ENCODE measurements around the gene OR8S1.
"Not testable (repeated sequence)": the region's sequence is repeated elsewhere in the genome, so short reads cannot be mapped to it uniquely, and the experiment has no call there.

OR8S1 gene, protein sequence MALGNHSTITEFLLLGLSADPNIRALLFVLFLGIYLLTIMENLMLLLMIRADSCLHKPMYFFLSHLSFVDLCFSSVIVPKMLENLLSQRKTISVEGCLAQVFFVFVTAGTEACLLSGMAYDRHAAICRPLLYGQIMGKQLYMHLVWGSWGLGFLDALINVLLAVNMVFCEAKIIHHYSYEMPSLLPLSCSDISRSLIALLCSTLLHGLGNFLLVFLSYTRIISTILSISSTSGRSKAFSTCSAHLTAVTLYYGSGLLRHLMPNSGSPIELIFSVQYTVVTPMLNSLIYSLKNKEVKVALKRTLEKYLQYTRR

DNA sequence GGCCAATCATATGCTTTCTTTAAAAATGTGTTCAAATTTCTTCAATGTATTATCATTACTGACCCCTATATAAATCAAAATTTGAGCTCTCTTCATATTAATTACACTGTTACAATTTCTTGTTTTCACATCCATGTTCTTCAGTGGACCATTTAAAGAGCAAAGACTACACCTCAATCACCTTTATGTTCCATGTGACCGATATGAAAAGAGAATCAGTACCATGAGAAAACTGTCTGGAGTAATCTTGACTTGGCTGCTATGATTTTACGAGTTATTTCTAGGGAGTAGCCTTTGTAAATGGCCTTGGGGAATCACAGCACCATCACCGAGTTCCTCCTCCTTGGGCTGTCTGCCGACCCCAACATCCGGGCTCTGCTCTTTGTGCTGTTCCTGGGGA lies at the start of gene OR8S1:
TSS of gene OR8S1 (plus strand) at position 301 of the 400 bp plus-strand sequence. CDS start at position 301, 0 bp downstream.
- ATAC-seq: no peak
- no peaks in the 10 kb centered on the region for H3K36me3 Mint-ChIP-seq
- H3K27me3 Mint-ChIP-seq: peaks cover 33% of the 10 kb centered on the region
- no peak within 1 kb of the TSS for H3K27ac Mint-ChIP-seq
- no peak within 1 kb of the TSS for H3K4me3 Mint-ChIP-seq
- no peaks in the 10 kb centered on the region for H3K9me3 Mint-ChIP-seq
- H3K4me1 Mint-ChIP-seq: no peaks in the 10 kb centered on the region

- no peaks in the 10 kb centered on the region for H3K36me3 Mint-ChIP-seq
- H3K27me3 Mint-ChIP-seq: peaks cover 28% of the 10 kb centered on the region
- no peak for ATAC-seq
- H3K4me1 Mint-ChIP-seq: no peaks in the 10 kb centered on the region
- no peaks in the 10 kb centered on the region for H3K9me3 Mint-ChIP-seq
- no peak within 1 kb of the TSS for H3K4me3 Mint-ChIP-seq
- no peak within 1 kb of the TSS for H3K27ac Mint-ChIP-seq
Observed at GRCh38 chr12:48482198-48482597, 43.2 kb upstream of the OR8S1 start, which contains the start of gene C12orf54. C12orf54 (plus strand) TSS chr12:48482498; CDS start chr12:48483297, 799 bp downstream.

DNA sequence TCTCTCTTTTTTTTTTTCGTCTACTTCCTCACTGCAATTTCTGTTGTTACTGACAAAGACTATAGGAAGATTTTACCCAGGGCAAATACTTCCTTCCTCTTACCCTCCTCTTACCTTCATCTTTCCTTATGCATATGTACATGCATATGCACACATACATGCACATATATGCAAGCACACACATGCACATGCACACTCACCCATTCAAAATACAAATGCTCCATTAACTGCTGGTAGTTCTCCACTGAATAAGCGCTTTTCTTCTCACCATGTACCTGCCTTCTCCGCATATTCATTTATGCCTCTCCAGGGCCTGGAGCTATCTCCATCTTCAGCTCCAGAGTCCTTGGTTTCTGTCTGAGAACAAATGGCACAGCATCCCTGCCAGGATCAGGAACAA lies 42.5 kb upstream of the OR8S1 start:
- Mint-ChIP-seq H3K4me1 (no peaks in the 10 kb centered on the region), H3K4me3 (no peak overlapping the region), H3K27me3 (peaks cover 27% of the 10 kb centered on the region), H3K36me3 (no peaks in the 10 kb centered on the region), H3K27ac (no peak overlapping the region), H3K9me3 (no peaks in the 10 kb centered on the region)
- ATAC-seq: no peak

GRCh38 chr12:48486261-48486660 lies 39.2 kb upstream of the OR8S1 start:
- no peak overlapping the region for H3K4me3 Mint-ChIP-seq
- no peaks in the 10 kb centered on the region for H3K9me3 Mint-ChIP-seq
- H3K36me3 Mint-ChIP-seq: no peaks in the 10 kb centered on the region

GRCh38 chr12:48486679-48487078 lies 38.8 kb upstream of the OR8S1 start:
- Mint-ChIP-seq H3K27me3 (peaks cover 27% of the 10 kb centered on the region), H3K4me1 (no peaks in the 10 kb centered on the region)

More at GRCh38 chr12:48486261-48486660, 39.2 kb upstream of the OR8S1 start:
- no peaks in the 10 kb centered on the region for H3K4me1 Mint-ChIP-seq
- H3K27me3 Mint-ChIP-seq: peaks cover 27% of the 10 kb centered on the region
- no peak for ATAC-seq
- H3K27ac Mint-ChIP-seq: no peak overlapping the region

DNA sequence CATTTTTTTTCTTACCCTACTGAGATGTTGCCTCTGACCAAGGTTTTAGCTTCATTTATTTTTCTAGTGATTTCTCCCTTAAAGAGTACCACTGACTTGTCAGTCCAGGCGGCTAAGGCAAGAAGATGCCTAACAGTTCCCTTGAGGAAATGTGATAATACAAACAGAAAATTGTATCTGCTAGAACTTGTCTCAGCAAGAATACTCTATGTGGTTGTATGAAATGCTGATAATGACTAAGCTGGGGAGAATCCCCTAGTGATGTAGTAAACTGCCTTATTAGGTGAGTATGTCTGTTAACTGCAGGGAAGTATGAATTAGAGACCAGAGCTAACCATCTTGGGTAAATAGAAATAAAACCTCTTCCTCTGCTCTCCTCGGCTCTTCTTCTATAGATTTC lies 36.4 kb upstream of the OR8S1 start:
- H3K9me3 Mint-ChIP-seq: no peaks in the 10 kb centered on the region
- no peaks in the 10 kb centered on the region for H3K36me3 Mint-ChIP-seq
- H3K27ac Mint-ChIP-seq: no peak overlapping the region
- peak; percentile 67 for ATAC-seq
- peaks cover 17% of the 10 kb centered on the region for H3K27me3 Mint-ChIP-seq
- H3K4me3 Mint-ChIP-seq: no peak overlapping the region
- H3K4me1 Mint-ChIP-seq: no peaks in the 10 kb centered on the region

More at GRCh38 chr12:48486679-48487078, 38.8 kb upstream of the OR8S1 start:
- ATAC-seq: no peak
- Mint-ChIP-seq H3K4me3 (no peak overlapping the region), H3K27ac (no peak overlapping the region), H3K36me3 (no peaks in the 10 kb centered on the region), H3K9me3 (no peaks in the 10 kb centered on the region)

GRCh38 chr12:48489456-48489855 lies 36.0 kb upstream of the OR8S1 start:
- H3K36me3 Mint-ChIP-seq, H3K27ac Mint-ChIP-seq, H3K4me3 Mint-ChIP-seq, H3K4me1 Mint-ChIP-seq, ATAC-seq, H3K9me3 Mint-ChIP-seq: not testable (repeated sequence)
- H3K27me3 Mint-ChIP-seq: peaks cover 16% of the 10 kb centered on the region

GRCh38 chr12:48500281-48500680 lies 25.2 kb upstream of the OR8S1 start:
- not testable (repeated sequence) for ATAC-seq, H3K4me3 Mint-ChIP-seq, H3K4me1 Mint-ChIP-seq, H3K27ac Mint-ChIP-seq, H3K9me3 Mint-ChIP-seq, H3K36me3 Mint-ChIP-seq
- peaks cover 15% of the 10 kb centered on the region for H3K27me3 Mint-ChIP-seq

DNA sequence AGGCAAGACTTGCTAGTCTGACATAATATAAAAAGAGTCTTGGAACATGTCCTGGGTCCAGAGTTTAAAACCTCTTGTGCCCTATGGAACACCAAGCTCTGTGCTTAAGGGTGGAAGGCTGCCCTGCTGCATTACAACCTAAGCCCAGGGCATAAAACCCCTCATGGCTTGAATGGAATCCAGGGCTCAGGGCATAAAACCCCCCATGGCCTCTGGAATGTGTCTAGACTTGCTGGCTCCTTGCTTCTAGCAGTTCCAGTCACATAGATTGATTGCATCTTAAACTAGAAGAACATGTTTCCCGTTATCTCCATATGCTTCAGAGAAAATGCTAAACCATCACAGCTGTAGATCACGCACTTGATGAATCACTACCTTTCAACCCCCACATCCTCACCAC lies 18.6 kb upstream of the OR8S1 start:
- peaks cover 26% of the 10 kb centered on the region for H3K27me3 Mint-ChIP-seq
- H3K4me3 Mint-ChIP-seq, H3K36me3 Mint-ChIP-seq, ATAC-seq, H3K4me1 Mint-ChIP-seq, H3K9me3 Mint-ChIP-seq, H3K27ac Mint-ChIP-seq: not testable (repeated sequence)

GRCh38 chr12:48508987-48509386 lies 16.4 kb upstream of the OR8S1 start:
- no peaks in the 10 kb centered on the region for H3K36me3 Mint-ChIP-seq
- H3K27me3 Mint-ChIP-seq: peaks cover 25% of the 10 kb centered on the region
- peaks cover 7% of the 10 kb centered on the region for H3K4me1 Mint-ChIP-seq
- no peak overlapping the region for H3K4me3 Mint-ChIP-seq
- ATAC-seq: no peak
- peaks cover 13% of the 10 kb centered on the region for H3K9me3 Mint-ChIP-seq
- H3K27ac Mint-ChIP-seq: no peak overlapping the region

DNA sequence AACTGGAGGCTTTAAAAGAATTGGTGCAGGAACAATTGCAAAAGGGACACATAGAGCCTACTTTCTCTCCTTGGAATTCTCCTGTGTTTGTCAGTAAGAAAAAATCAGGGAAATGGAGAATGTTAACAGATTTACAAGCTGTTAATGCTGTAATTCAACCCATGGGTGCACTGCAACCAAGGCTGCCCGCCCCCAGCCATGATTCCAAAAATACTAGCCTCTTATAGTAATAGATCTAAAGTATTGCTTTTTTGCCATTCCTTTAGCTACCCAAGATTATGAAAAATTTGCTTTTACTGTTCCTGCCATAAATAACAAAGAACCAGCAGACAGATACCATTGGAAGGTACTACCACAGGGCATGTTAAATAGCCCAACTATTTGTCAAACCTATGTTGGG lies 15.3 kb upstream of the OR8S1 start:
- H3K9me3 Mint-ChIP-seq: peaks cover 19% of the 10 kb centered on the region
- H3K27me3 Mint-ChIP-seq: peaks cover 24% of the 10 kb centered on the region
- H3K4me1 Mint-ChIP-seq: peaks cover 7% of the 10 kb centered on the region
- H3K36me3 Mint-ChIP-seq: no peaks in the 10 kb centered on the region
- H3K4me3 Mint-ChIP-seq: no peak overlapping the region
- no peak for ATAC-seq
- H3K27ac Mint-ChIP-seq: no peak overlapping the region

- ATAC-seq: peak; percentile 93
- H3K27me3 Mint-ChIP-seq: peaks cover 4% of the 10 kb centered on the region
- peaks cover 7% of the 10 kb centered on the region for H3K4me1 Mint-ChIP-seq
- no peaks in the 10 kb centered on the region for H3K36me3 Mint-ChIP-seq
- H3K4me3 Mint-ChIP-seq: no peak overlapping the region
- peak overlapping the region; percentile 49 for H3K27ac Mint-ChIP-seq
- H3K9me3 Mint-ChIP-seq: peaks cover 16% of the 10 kb centered on the region
Observed at GRCh38 chr12:48512855-48513254, 12.6 kb upstream of the OR8S1 start.

- Mint-ChIP-seq H3K4me3 (no peak overlapping the region), H3K27me3 (peaks cover 9% of the 10 kb centered on the region), H3K27ac (no peak overlapping the region), H3K4me1 (peaks cover 7% of the 10 kb centered on the region), H3K36me3 (no peaks in the 10 kb centered on the region), H3K9me3 (peaks cover 16% of the 10 kb centered on the region)
- no peak for ATAC-seq
Observed at GRCh38 chr12:48514728-48515127, 10.7 kb upstream of the OR8S1 start.

DNA sequence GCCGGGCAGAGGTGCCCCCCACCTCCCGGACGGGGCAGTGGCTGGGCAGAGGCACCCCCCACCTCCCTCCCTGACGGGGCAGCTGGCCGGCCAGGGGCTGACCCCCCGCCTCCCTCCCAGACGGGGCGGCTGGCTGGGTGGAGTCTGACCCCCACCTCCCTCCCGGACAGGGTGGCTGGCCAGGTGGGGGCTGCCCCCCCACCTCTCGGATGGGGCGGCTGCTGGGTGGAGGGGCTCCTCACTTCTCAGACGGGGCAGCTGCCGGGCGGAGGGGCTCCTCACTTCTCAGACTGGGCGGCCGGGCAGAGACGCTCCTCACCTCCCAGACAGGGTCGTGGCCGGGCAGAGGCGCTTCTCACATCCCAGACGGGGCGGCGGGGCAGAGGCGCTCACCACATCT lies 5.1 kb upstream of the OR8S1 start:
- not testable (repeated sequence) for H3K27ac Mint-ChIP-seq, ATAC-seq, H3K4me3 Mint-ChIP-seq, H3K4me1 Mint-ChIP-seq, H3K9me3 Mint-ChIP-seq, H3K36me3 Mint-ChIP-seq
- H3K27me3 Mint-ChIP-seq: peaks cover 21% of the 10 kb centered on the region

DNA sequence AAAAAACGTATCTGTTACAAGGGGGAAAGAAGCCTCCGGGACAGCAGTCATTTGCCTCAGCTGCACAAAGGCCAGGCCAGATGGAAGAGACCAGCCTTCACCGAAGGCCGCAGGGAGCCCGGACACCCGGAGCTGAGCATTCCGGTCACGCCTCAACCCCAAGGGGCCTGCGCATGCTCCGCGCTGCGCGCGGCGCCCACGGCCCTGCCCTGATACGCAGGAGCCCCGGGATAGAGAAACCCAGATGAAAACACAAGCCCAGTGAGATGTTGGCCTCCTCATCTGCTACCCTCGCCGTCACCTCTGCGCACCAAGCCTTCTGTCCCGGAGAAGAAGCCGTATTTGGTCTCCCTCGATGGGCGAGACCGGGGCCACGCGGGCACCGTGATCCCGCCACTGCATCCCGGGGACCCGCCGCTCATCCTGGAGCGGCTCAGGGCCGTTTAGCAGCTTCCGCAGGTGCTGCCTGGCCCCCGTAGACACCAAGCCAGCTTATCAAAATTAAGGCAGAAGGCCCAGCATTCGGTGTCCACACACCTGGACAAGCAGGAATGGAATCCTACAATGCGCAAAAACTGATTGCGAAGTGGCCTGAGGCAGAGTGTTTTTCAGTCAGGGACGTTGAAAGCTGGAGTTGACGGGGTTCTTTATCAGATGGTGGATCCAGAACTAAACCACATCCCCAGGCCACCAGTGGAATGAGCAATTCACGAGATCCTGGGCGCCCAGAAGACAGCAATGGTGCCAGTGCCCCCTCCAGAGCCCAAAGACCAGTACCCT lies 2.6 kb downstream of the OR8S1 start:
- no peaks in the 10 kb centered on the region for H3K36me3 Mint-ChIP-seq
- no peak for ATAC-seq
- no peak overlapping the region for H3K4me3 Mint-ChIP-seq
- no peaks in the 10 kb centered on the region for H3K9me3 Mint-ChIP-seq
- H3K27me3 Mint-ChIP-seq: peaks cover 23% of the 10 kb centered on the region
- no peaks in the 10 kb centered on the region for H3K4me1 Mint-ChIP-seq
- no peak overlapping the region for H3K27ac Mint-ChIP-seq

- H3K36me3 Mint-ChIP-seq: no peaks in the 10 kb centered on the region
- peaks cover 5% of the 10 kb centered on the region for H3K9me3 Mint-ChIP-seq
- H3K27ac Mint-ChIP-seq: no peak overlapping the region
- no peaks in the 10 kb centered on the region for H3K27me3 Mint-ChIP-seq
- H3K4me3 Mint-ChIP-seq: no peak overlapping the region
- no peak for ATAC-seq
- no peaks in the 10 kb centered on the region for H3K4me1 Mint-ChIP-seq
Observed at GRCh38 chr12:48532601-48533000, 7.2 kb downstream of the OR8S1 start.
